HepG2 (cell line): Measurements from ENCODE around the gene PDK2. TPM values are rescaled to one million over a fixed set of nuclear protein-coding genes. Genes with fewer than 3 reads are reported as not detected.

Source experiments
- ADNP ChIP-seq: sonication (generic); formaldehyde crosslinking; IDR thresholded peaks from 2 replicates; pipeline ENCODE4 v1.4.0; 2020; ENCODE audit warnings: missing genetic modification reagents
- AHR ChIP-seq: IDR thresholded peaks from 2 replicates; pipeline ENCODE4 v1.6.1; 2018; ENCODE audit warnings: missing genetic modification reagents, missing compliant biosample characterization
- ATF2 ChIP-seq: sonication (generic); formaldehyde crosslinking; IDR thresholded peaks from 2 replicates; pipeline ENCODE4 v1.4.0; 2020; ENCODE audit warnings: missing genetic modification reagents
- ETV5 ChIP-seq: IDR thresholded peaks from 2 replicates; pipeline ENCODE4 v1.6.1; 2018; ENCODE audit warnings: missing biosample characterization, missing genetic modification reagents, inconsistent platforms, borderline replicate concordance
- FOXO4 ChIP-seq: sonication (generic); formaldehyde crosslinking; conservative IDR thresholded peaks from 2 replicates; pipeline ENCODE4 v1.8.1; 2023; ENCODE audit warnings: missing genetic modification reagents
- HINFP ChIP-seq: sonication (generic); formaldehyde crosslinking; IDR thresholded peaks from 2 replicates; pipeline ENCODE4 v1.4.0; 2020; ENCODE audit warnings: low read depth, mild to moderate bottlenecking, missing genetic modification reagents
- MLXIP ChIP-seq: sonication (generic); formaldehyde crosslinking; IDR thresholded peaks from 2 replicates; pipeline ENCODE4 v1.9.0; 2021; ENCODE audit warnings: missing genetic modification reagents, borderline replicate concordance
- PREB ChIP-seq: sonication (generic); formaldehyde crosslinking; IDR thresholded peaks from 2 replicates; pipeline ENCODE4 v1.4.0; 2020; ENCODE audit warnings: missing genetic modification reagents
- RERE ChIP-seq: IDR thresholded peaks from 2 replicates; pipeline ENCODE4 v1.6.1; 2016; ENCODE audit warnings: low read depth, missing genetic modification reagents, missing compliant biosample characterization
- STAG1 ChIP-seq: sonication (generic); formaldehyde crosslinking; IDR thresholded peaks from 2 replicates; pipeline ENCODE4 v1.4.0; 2020; ENCODE audit warnings: missing genetic modification reagents
- ZMYM4 ChIP-seq: sonication (generic); formaldehyde crosslinking; IDR thresholded peaks from 2 replicates; pipeline ENCODE4 v1.8.1; 2023; ENCODE audit warnings: mild to moderate bottlenecking, missing genetic modification reagents
- ZNF567 ChIP-seq: sonication (generic); formaldehyde crosslinking; IDR thresholded peaks from 2 replicates; pipeline ENCODE4 v1.8.1; 2023; ENCODE audit warnings: mild to moderate bottlenecking, missing genetic modification reagents, borderline replicate concordance
- ZNF772 ChIP-seq: sonication (generic); formaldehyde crosslinking; IDR thresholded peaks from 2 replicates; pipeline ENCODE4 v1.5.0; 2020; ENCODE audit warnings: mild to moderate bottlenecking, missing genetic modification reagents
- polyA plus RNA-seq, 8 experiments: library from polyadenylated mRNA; depleted of rRNA in 3 of 8; stranded (reverse) in 7 of 8; unstranded in 1 of 8; fragments of >200 nt; fragmentation: Illumina TruSeq in 4 of 8; extraction: Trizol in 4 of 8; gene quantifications; 2 replicates each; pipeline versions ENCODE4 v1.2.1 to v1.2.3, GENCODE V29; 2011 to 2016; ENCODE audit warnings: low read depth in 4 of 8, missing spikeins in 1 of 8, mixed read lengths in 1 of 8; ENCODE audit not compliant: insufficient read depth in 1 of 8
- total RNA-seq, 5 experiments: library from RNA; depleted of rRNA; stranded (reverse); fragments of >200 nt; fragmentation: Illumina TruSeq; extraction: Trizol; gene quantifications; 2 replicates each; pipeline ENCODE4 v1.2.3, GENCODE V29; 2016; ENCODE audit warnings: low read depth in 1 of 5

PDK2 gene
- total and polyA plus RNA-seq, 2 of the 13 experiments (the other 11 are each of a cell fraction or from before 2014, with no cell fraction given) = 18.5 to 59.7 TPM

GRCh38 chr17:50148226-50149090 is 53.3 kb downstream of the PDK2 start (continued):
- TF ChIP-seq MLXIP (CRISPR knock-in tag) (no peak), RERE (CRISPR knock-in tag) (no peak), AHR (CRISPR knock-in tag) (no peak), ETV5 (CRISPR knock-in tag) (no peak), FOXO4 (CRISPR knock-in tag) (no peak), ZMYM4 (CRISPR knock-in tag) (0 out of 2 replicates have a peak, but pooled peaks have one; percentile 9), ADNP (CRISPR knock-in tag) (no peak), ZNF567 (CRISPR knock-in tag) (0 out of 2 replicates have a peak, but pooled peaks have one; percentile 25), PREB (no peak), STAG1 (CRISPR knock-in tag) (0 out of 2 replicates have a peak, but pooled peaks have one; percentile 24), HINFP (CRISPR knock-in tag) (0 out of 2 replicates have a peak, but pooled peaks have one; percentile 3), ATF2 (CRISPR knock-in tag) (no peak; the same call in 1 of the 2 replicates), ZNF772 (CRISPR knock-in tag) (no peak)
